Measurements from ENCODE around the gene IL17B. TPM values are rescaled to one million over a fixed set of nuclear protein-coding genes. Genes with fewer than 3 reads are reported as not detected.

IL17B gene
- total and polyA plus RNA-seq, 2 experiments from 2014 or later = not detected

GRCh38 chr5:149425729-149426128 lies 46.6 kb upstream of the IL17B start:
- DNase-seq (ENCODE audit: low spot score) (no peak), ATAC-seq (no peak)
- Mint-ChIP-seq H3K27me3 (ENCODE audit: insufficient read depth, low read depth, poor library complexity) (peaks cover 20% of the 10 kb centered on the region), H3K4me3 (no peak overlapping the region), H3K27ac (no peak overlapping the region), H3K9me3 (no peaks in the 10 kb centered on the region), H3K4me1 (peaks cover 54% of the 10 kb centered on the region), H3K36me3 (ENCODE audit: low read depth) (no peaks in the 10 kb centered on the region)
- no peak for TF ChIP-seq JUNB (IDR thresholded peaks at IDR 0.05; ENCODE audit: unreplicated experiment)
- no peak for TF ChIP-seq NANOG (IDR thresholded peaks at IDR 0.05; ENCODE audit: borderline replicate concordance)
- no peak for TF ChIP-seq STAT1 (IDR thresholded peaks at IDR 0.05; ENCODE audit: unreplicated experiment)
- TF ChIP-seq ZNF462 (CRISPR knock-in tag; IDR thresholded peaks at IDR 0.05) = no peak
- TF ChIP-seq ETS1 (IDR thresholded peaks at IDR 0.05) = no peak
- TF ChIP-seq ZNF114 (CRISPR knock-in tag; IDR thresholded peaks at IDR 0.05) = no peak
- no peak for TF ChIP-seq CREB1 (CRISPR knock-in tag; IDR thresholded peaks at IDR 0.05; ENCODE audit: low read depth)
- TF ChIP-seq EZH2 (IDR thresholded peaks at IDR 0.05; ENCODE audit: low read depth, unreplicated experiment) = no peak
- no peak for TF ChIP-seq EZH2phosphoT487 (IDR thresholded peaks at IDR 0.05; ENCODE audit: unreplicated experiment)
- TF ChIP-seq REST (IDR thresholded peaks at IDR 0.05; ENCODE audit: unreplicated experiment) = no peak
- TF ChIP-seq POLR2AphosphoS5 (IDR thresholded peaks at IDR 0.05; ENCODE audit: low read depth) = no peak
- TF ChIP-seq ZNF331 (CRISPR knock-in tag; IDR thresholded peaks at IDR 0.05; ENCODE audit: low read depth) = no peak
- no peak for TF ChIP-seq CTCF (conservative IDR thresholded peaks at IDR 0.05; ENCODE audit: low read depth in 2 of 2)
- no peaks in the 10 kb centered on the region for H3K79me2 ChIP-seq (replicated peaks; ENCODE audit: insufficient read depth)
- no peak overlapping the region for H3K4me2 ChIP-seq
- no peaks in the 10 kb centered on the region for H3K36me3 ChIP-seq (ENCODE audit: insufficient read depth)
- no peak overlapping the region for H3K4me3 ChIP-seq
- no peaks in the 10 kb centered on the region for H4K20me1 ChIP-seq (replicated peaks; ENCODE audit: insufficient read depth)
- 0 out of 2 replicates have a peak, but pooled peaks cover 9% of the 10 kb centered on the region for H3F3A ChIP-seq (replicated peaks; ENCODE audit: low read depth)
- H3K4me1 ChIP-seq (ENCODE audit: insufficient read depth) = peaks cover 33% of the 10 kb centered on the region
- no peaks in the 10 kb centered on the region for H3K27me3 ChIP-seq (ENCODE audit: insufficient read depth)
- H3K27ac ChIP-seq (ENCODE audit: low read depth) = no peak overlapping the region
- H2AFZ ChIP-seq = no peak overlapping the region; the same call in 1 of the 2 replicates
- no peaks in the 10 kb centered on the region for H3K9me2 ChIP-seq (ENCODE audit: insufficient read depth)

All from GM23338 (cell line).